HCT116 (cell line): ENCODE results near the gene AUTS2. TPM values are rescaled to one million over a fixed set of nuclear protein-coding genes. Genes with fewer than 3 reads are reported as not detected.

Experiments used
- ATAC-seq: fragments of 200-7000 bp; cut with Tn5 transposase; 2 replicates; pipeline ENCODE4 v1.9.1; 2020; ENCODE audit warnings: mild to moderate bottlenecking, moderate library complexity
- BruUV-seq: library from RNA; stranded (reverse); fragments of 400-500 nt; replicated peaks from 2 replicates; lab custom pipeline; 2021; lab: Mats Ljungman, UMichigan
- CTCF ChIA-PET: fragments of 300-600 bp; sonication (Branson Sonifier 250); formaldehyde crosslinking; loops from one replicate; lab custom pipeline; 2021; ENCODE audit warnings: antibody characterized with exemption; lab: Charles Lee
- POLR2A ChIA-PET: fragments of 300-600, 350-600 bp; sonication (Branson Sonifier 250); formaldehyde crosslinking; loops from one replicate; lab custom pipeline; 2021; ENCODE audit warnings: antibody characterized with exemption; lab: Charles Lee
- RAD21 ChIA-PET, 2 experiments: fragments of 300-600 bp; sonication (Branson Sonifier 250); formaldehyde crosslinking; loops; one replicate each; lab custom pipeline; 2023; ENCODE audit warnings: low total read pairs in 2 of 2; ENCODE audit not compliant: uncharacterized antibody in 2 of 2, unreplicated experiment in 2 of 2, low non-redundant PET in 1 of 2; lab: Charles Lee
- DNase-seq: peaks from one replicate; pipeline ENCODE4 v3.0.0-alpha.2; 2010; ENCODE audit warnings: low read depth, low spot score
- H2AFZ ChIP-seq: fragments of 200-600 bp; shearing (Covaris generic), sonication (generic); 2 replicates; pipeline ENCODE4 v1.6.1; 2017; ENCODE audit warnings: low read depth, mixed run types, mixed read lengths, antibody characterized with exemption, low read length; ENCODE audit not compliant: poor library complexity, severe bottlenecking
- H3K27ac ChIP-seq: 2 replicates; pipeline ENCODE4 v1.5.1; 2012; ENCODE audit warnings: low read depth, low read length
- H3K27me3 ChIP-seq: fragments of 200-600 bp; sonication (generic); 2 replicates; pipeline ENCODE4 v1.6.1; 2016; ENCODE audit warnings: mixed run types, low read length, mixed read lengths; ENCODE audit not compliant: insufficient read depth
- H3K36me3 ChIP-seq, 2 experiments: fragments of 200-500 bp in 1 of 2; fragments of 200-600 bp in 1 of 2; sonication (Bioruptor generic) in 1 of 2; sonication (generic) in 1 of 2; 2 replicates each; pipeline versions ENCODE4 v1.5.1 to v1.6.1; 2014 to 2016; ENCODE audit warnings: low read length in 2 of 2, inconsistent platforms in 1 of 2, mixed read lengths in 1 of 2, mixed run types in 1 of 2; ENCODE audit not compliant: insufficient read depth in 2 of 2, control insufficient read depth in 1 of 2
- H3K4me1 ChIP-seq, 2 experiments: fragments of 200-600 bp in 1 of 2; sonication (generic) in 1 of 2; 2 replicates each; pipeline versions ENCODE4 v1.5.1 to v1.6.1; 2012 to 2017; ENCODE audit warnings: low read length in 2 of 2, inconsistent platforms in 1 of 2, mild to moderate bottlenecking in 1 of 2, mixed read lengths in 1 of 2, mixed run types in 1 of 2, moderate library complexity in 1 of 2; ENCODE audit not compliant: insufficient read depth in 2 of 2, control insufficient read depth in 1 of 2
- H3K4me2 ChIP-seq: fragments of 200-600 bp; sonication (generic); 2 replicates; pipeline ENCODE4 v1.6.1; 2017; ENCODE audit warnings: mixed run types, low read length, mixed read lengths
- H3K4me3 ChIP-seq, 2 experiments: fragments of 200-600 bp in 1 of 2; sonication (generic) in 1 of 2; replicated peaks in 1 of 2; 2 replicates each; pipeline ENCODE4 v1.5.1; 2011 to 2016; ENCODE audit warnings: low read length in 2 of 2, control low read depth in 1 of 2, low read depth in 1 of 2, mild to moderate bottlenecking in 1 of 2, mixed read lengths in 1 of 2, mixed run types in 1 of 2
- H3K79me2 ChIP-seq: fragments of 200-600 bp; sonication (generic); 2 replicates; pipeline ENCODE4 v1.6.1; 2017; ENCODE audit warnings: mild to moderate bottlenecking, mixed run types, low read length, moderate library complexity, mixed read lengths; ENCODE audit not compliant: insufficient read depth
- H3K9ac ChIP-seq: fragments of 200-600 bp; sonication (generic); 2 replicates; pipeline ENCODE4 v1.6.1; 2016; ENCODE audit warnings: low read length, mixed read lengths
- H3K9me2 ChIP-seq: fragments of 200-600 bp; sonication (generic), shearing (Covaris generic); 2 replicates; pipeline ENCODE4 v1.6.1; 2017; ENCODE audit warnings: mixed run types, mild to moderate bottlenecking, moderate library complexity; ENCODE audit not compliant: insufficient read depth
- H3K9me3 ChIP-seq, 2 experiments: fragments of 200-500 bp in 1 of 2; fragments of 200-600 bp in 1 of 2; sonication (Bioruptor generic) in 1 of 2; sonication (generic) in 1 of 2; 2 replicates each; pipeline ENCODE4 v1.6.1; 2014 to 2017; ENCODE audit warnings: low read length in 2 of 2, mixed read lengths in 2 of 2, inconsistent platforms in 1 of 2, low read depth in 1 of 2, mild to moderate bottlenecking in 1 of 2, mixed run types in 1 of 2, moderate library complexity in 1 of 2; ENCODE audit not compliant: control insufficient read depth in 1 of 2, insufficient read depth in 1 of 2
- H4K20me1 ChIP-seq: fragments of 200-600 bp; sonication (generic), shearing (Covaris generic); 2 replicates; pipeline ENCODE4 v1.6.1; 2017; ENCODE audit warnings: mixed run types, mild to moderate bottlenecking, moderate library complexity; ENCODE audit not compliant: insufficient read depth
- CBX3 ChIP-seq: IDR thresholded peaks from 2 replicates; pipeline ENCODE4 v1.6.1; 2012; ENCODE audit warnings: low read depth
- CEBPB ChIP-seq: IDR thresholded peaks from 2 replicates; pipeline ENCODE4 v1.6.1; 2012; ENCODE audit warnings: low read depth
- CTCF ChIP-seq, 3 experiments: fragments of 200-600 bp in 1 of 3; sonication (generic) in 1 of 3; IDR thresholded peaks in 2 of 3; conservative IDR thresholded peaks in 1 of 3; 2 replicates each; pipeline ENCODE4 v1.5.1; 2012 to 2017; ENCODE audit warnings: low read depth in 2 of 3, low read length in 2 of 3, antibody characterized with exemption in 1 of 3, borderline replicate concordance in 1 of 3, control low read depth in 1 of 3, mild to moderate bottlenecking in 1 of 3, mixed read lengths in 1 of 3, mixed run types in 1 of 3, moderate library complexity in 1 of 3; ENCODE audit not compliant: insufficient read depth in 1 of 3
- EGR1 ChIP-seq: IDR thresholded peaks from 2 replicates; pipeline ENCODE4 v1.6.1; 2012; ENCODE audit warnings: low read depth
- EZH2 ChIP-seq: fragments of 200-600 bp; sonication (generic); IDR thresholded peaks from 2 replicates; pipeline ENCODE4 v1.6.1; 2017; ENCODE audit warnings: antibody characterized with exemption, mixed run types
- EZH2phosphoT487 ChIP-seq: fragments of 200-600 bp; IDR thresholded peaks from 2 replicates; pipeline ENCODE4 v1.6.1; 2018; ENCODE audit warnings: antibody characterized with exemption, borderline replicate concordance
- FOSL1 ChIP-seq: IDR thresholded peaks from 2 replicates; pipeline ENCODE4 v1.6.1; 2012; ENCODE audit warnings: low read depth
- MAX ChIP-seq: IDR thresholded peaks from 2 replicates; pipeline ENCODE4 v1.6.1; 2012
- POLR2A ChIP-seq: IDR thresholded peaks from 2 replicates; pipeline ENCODE4 v1.7.0; 2011; ENCODE audit warnings: borderline replicate concordance; ENCODE audit not compliant: insufficient read depth, insufficient read length; ENCODE audit errors: extremely low read depth
- POLR2AphosphoS5 ChIP-seq: IDR thresholded peaks from 2 replicates; pipeline ENCODE4 v1.6.1; 2011; ENCODE audit warnings: mild to moderate bottlenecking, low read depth, low read length, moderate library complexity
- TCF7L2 ChIP-seq: IDR thresholded peaks from 2 replicates; pipeline ENCODE4 v1.7.0; 2011; ENCODE audit warnings: borderline replicate concordance, inconsistent platforms; ENCODE audit not compliant: insufficient read depth, insufficient read length; ENCODE audit errors: extremely low read depth
- ZFX ChIP-seq: fragments of 450-650 bp; IDR thresholded peaks from 2 replicates; pipeline ENCODE4 v1.6.1; 2017
- intact Hi-C: fragments of 100-400 bp; cut with micrococcal nuclease; formaldehyde crosslinking; loops from 2 replicates; pipeline ENCODE4 v1.10.0; 2022
- total RNA-seq: library from RNA; stranded (reverse); gene quantifications from one replicate; pipeline ENCODE4 v1.2.1, GENCODE V29; 2021; ENCODE audit not compliant: unreplicated experiment

AUTS2 gene
- total RNA-seq, 1 experiment from 2014 or later, result 0.93 TPM

GRCh38 chr7:70132852-70133690 is 534.8 kb downstream of the AUTS2 start:
- ATAC-seq (no peak), DNase-seq (no peak)
- Histone ChIP-seq H3K4me3 (no peak overlapping the region), H3K9me3 (peaks cover 11 to 26% of the 10 kb centered on the region in 2 experiments; a peak in 2 of 4 replicates), H3K9ac (no peak overlapping the region), H3K27me3 (no peaks in the 10 kb centered on the region), H2AFZ (no peak overlapping the region), H3K9me2 (no peaks in the 10 kb centered on the region), H3K4me1 (no peaks in the 10 kb centered on the region), H3K79me2 (no peaks in the 10 kb centered on the region), H3K4me2 (no peak overlapping the region), H3K36me3 (no peaks in the 10 kb centered on the region), H3K27ac (no peak overlapping the region), H4K20me1 (no peaks in the 10 kb centered on the region)
- intact Hi-C loops, result no loop called here
- no TSS peak for BruUV-seq
- ChIA-PET CTCF (no interaction called here), RAD21 (no interaction called here), POLR2A (no interaction called here)
- TF ChIP-seq FOSL1, result no peak
- TF ChIP-seq POLR2A, result no peak
- TF ChIP-seq MAX, result no peak
- no peak for TF ChIP-seq ZFX
- no peak for TF ChIP-seq POLR2AphosphoS5
- TF ChIP-seq CTCF (IDR thresholded peaks at IDR 0.05 in 2 of 3, conservative IDR thresholded peaks at IDR 0.05 in 1 of 3; ENCODE audit: borderline replicate concordance in 1 of 3, insufficient read depth in 1 of 3, low read depth in 2 of 3, low read length in 2 of 3), result no peak
- no peak for TF ChIP-seq TCF7L2
- no peak for TF ChIP-seq CBX3
- TF ChIP-seq CEBPB, result no peak
- TF ChIP-seq EZH2, result no peak
- no peak for TF ChIP-seq EGR1
- TF ChIP-seq EZH2phosphoT487, result no peak
